Activated CD8-positive, alpha-beta memory T cell treated with anti-CD3 and anti-CD28 coated beads, Interleukin-2, amount 50 U/mL, for 24 hours (primary cell): ENCODE data around the gene ESYT2.
"Not testable (repeated sequence)": the region's sequence is repeated elsewhere in the genome, so short reads cannot be mapped to it uniquely, and the experiment has no call there.

ENCODE experiments used
- DNase-seq: peaks from one replicate; pipeline ENCODE4 v3.0.0-alpha.2; 2020; ENCODE audit errors: extremely low read depth

Gene ESYT2

GRCh38 chr7:158829342-158830210, at the start of gene ESYT2:
TSS of gene ESYT2 (minus strand) at chr7:158829509. CDS start at chr7:158829418, 91 bp downstream.
- DNase-seq: peak; percentile 95

DNA sequence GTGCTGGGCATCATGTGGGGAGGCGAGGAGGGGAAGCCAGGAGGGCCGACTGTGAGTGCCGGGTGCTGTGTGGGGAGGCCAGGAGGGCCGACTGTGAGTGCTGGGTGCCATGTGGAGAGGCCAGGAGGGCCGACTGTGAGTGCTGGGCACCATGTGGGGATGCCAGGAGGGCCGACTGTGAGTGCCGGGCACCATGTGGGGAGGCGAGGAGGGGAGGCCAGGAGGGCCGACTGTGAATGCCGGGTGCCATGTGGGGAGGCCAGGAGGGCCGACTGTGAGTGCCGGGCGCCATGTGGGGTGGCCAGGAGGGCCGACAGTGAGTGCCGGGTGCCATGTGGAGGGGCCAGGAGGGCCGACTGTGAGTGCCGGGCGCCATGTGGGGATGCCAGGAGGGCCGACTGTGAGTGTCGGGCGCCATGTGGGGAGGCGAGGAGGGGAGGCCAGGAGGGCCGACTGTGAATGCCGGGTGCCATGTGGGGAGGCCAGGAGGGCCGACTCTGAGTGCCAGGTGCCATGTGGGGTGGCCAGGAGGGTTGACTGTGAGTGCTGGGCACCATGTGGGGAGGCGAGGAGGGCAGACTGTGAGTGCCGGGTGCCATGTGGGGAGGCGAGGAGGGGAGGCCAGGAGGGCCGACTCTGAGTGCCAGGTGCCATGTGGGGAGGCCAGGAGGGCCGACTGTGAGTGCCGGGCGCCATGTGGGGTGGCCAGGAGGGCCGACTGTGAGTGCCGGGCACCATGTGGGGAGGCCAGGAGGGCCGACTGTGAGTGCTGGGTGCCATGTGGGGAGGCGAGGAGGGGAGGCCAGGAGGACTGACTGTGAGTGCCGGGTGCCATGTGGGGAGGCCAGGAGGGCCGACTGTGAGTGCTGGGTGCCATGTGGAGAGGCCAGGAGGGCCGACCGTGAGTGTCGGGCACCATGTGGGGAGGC, 49.1 kb upstream of the ESYT2 start:
- not testable (repeated sequence) for DNase-seq

- DNase-seq: no peak
These were observed 47.7 kb upstream of the ESYT2 start for GRCh38 chr7:158876984-158877383.

DNA sequence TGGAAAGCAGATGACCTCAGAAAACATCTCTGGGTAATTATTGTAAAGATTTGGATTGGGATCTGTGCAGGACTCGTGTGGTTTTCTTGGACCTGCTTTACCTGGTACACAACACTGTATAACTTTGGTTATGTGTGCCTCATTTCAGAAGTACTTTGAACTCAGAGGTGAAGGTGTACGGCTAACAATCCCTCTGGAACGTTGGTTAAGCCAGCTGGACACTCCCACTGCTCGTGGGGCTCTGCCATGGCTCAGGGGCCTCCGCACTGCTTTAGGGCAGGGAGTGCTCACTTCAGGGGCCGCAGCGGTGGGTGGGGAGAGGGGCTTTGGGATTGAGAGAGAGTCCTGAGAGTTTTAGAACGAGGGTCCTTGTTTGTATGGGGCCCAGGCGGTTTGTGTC, 40.6 kb upstream of the ESYT2 start:
- DNase-seq: no peak

- no peak for DNase-seq
These were observed 39.6 kb upstream of the ESYT2 start for GRCh38 chr7:158868764-158869410.

DNA sequence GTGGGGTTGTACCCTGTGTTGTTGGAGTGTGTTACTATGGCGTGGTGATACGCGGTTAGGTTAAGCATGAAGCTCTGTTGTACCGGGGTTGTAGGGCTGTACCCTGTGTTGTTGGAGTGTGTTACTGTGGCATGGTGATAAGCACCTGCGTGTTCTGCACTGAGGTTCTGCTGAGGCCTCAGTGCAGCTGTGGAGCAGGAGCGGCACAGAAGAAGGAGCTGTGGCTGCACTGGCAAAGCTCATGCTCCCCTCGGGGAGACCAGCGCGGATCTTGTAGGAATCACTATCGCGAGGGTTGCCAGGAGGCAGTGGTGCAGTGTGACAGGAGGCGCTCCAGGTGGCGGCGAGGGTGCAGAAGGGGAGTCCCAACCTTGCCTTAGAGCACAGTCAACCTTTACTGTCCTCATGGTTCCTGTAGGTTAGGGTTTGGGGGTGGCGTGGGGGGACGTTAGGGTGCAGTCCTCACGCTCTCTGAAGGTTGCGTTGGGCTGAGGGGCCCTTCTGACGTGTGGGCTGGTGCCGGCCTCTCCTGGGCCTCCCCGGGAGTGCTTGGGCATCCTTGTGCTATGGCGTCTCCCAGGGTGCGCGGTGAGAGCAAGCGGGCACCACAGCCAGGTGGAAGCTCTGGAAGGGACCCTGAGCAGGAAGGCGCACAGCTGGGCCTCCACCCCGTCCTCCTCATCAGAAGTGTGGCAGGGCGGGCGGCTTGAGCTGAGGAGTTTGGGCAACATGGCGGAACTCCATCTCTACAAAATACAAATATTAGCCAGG, 38.1 kb upstream of the ESYT2 start:
- no peak for DNase-seq

DNA sequence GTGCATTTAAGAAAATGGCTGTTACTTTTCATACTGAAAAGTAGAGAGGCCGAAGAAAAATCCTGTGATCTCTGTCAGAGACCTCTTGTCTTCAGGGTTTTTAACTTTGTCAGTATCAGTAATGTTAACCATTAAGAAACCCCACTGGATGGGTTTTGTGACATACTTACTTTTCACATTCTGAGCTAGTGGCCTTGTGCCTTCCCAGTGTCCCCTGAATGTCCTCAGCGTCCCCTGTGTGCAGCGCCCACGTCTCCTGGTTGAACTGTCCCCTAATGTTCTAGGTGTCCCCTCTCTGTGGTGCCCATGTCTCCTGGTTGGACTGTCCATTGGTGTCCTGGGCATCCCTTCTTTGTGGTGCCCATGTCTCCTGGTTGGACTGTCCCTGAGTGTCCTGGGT, 36.7 kb upstream of the ESYT2 start:
- no peak for DNase-seq

GRCh38 chr7:158865462-158865922, 36.2 kb upstream of the ESYT2 start:
- no peak for DNase-seq

- no peak for DNase-seq
These were observed 35.5 kb upstream of the ESYT2 start for GRCh38 chr7:158864833-158865232.

GRCh38 chr7:158864507-158864820, 35.2 kb upstream of the ESYT2 start:
- DNase-seq: no peak

DNA sequence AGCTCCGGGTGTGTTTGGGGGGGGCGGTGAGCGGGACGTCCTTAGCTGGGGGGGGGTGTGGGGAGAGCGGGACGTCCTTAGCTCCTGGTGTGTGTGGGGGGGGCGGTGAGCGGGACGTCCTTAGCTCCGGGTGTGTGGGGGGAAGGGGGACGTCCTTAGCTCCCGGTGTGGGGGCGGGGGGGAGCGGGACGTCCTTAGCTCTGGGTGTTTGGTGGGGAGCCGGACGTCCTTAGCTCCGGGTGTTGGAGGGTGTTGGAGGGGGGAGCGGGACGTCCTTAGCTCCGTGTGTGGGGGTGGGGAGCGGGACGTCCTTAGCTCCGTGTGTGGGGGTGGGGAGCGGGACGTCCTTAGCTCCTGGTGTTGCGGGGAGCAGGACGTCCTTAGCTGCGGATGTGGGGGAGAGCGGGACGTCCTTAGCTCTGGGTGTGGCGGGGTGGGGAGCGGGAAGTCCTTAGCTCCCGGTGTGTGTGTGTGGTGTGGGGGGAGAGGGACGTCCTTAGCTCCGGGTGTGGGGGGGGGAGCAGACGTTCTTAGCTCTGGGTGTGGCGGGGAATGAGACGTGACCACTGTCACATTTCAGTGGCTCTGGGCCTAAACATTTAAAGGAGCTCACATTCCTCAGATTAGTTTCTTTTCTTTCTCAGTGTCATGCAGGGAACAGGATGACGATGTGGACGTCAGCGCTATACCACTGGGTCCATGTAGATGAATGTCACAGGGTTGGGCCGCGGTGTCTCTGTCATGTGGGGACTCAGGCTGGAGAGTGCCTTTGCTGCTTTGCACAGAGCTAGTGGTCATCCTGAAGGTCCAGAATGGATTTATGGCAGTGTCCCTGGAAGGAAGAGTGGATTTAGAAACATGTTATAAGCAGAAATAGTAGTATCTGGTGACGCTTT, 34.5 kb upstream of the ESYT2 start:
- DNase-seq: no peak

GRCh38 chr7:158862985-158863610, 33.8 kb upstream of the ESYT2 start:
- DNase-seq: not testable (repeated sequence)

DNA sequence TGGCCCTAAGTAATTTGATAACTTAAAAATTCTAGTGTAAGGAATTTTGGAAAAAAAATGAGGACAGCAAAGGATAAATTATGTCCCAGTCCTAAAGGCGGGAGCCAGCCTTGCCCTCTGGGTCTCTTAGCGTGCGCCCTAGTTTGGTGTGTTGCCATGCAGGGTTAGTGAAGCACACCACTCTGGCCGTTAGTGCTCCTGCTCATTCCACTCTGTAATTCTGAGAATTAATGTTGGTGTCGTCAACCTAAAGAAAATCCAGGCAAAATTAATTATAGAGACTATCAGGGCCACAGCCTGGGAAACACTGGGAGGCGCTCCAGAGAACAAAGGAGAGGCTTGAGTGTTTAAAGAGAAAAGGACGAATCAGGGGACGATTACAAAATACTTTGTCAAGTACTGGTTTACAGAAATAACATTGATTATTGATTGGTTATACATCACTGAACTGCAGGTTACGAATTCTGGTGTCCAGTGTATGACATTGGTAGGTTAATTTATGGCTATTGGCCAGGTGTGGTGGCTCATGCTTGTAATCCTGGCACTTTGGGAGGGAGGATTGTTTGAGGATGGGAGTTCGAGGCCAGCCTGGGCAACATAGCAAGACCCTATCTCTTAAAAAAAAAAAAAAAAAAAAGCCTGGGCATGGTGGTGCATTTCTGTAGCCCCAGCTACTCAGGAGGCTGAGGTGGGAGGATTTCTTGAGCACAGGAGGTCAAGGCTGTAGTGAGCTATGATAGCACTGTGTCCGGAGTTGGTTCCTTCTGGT, 32.8 kb upstream of the ESYT2 start:
- DNase-seq: no peak

GRCh38 chr7:158861004-158861787, 31.9 kb upstream of the ESYT2 start:
- DNase-seq: no peak

DNA sequence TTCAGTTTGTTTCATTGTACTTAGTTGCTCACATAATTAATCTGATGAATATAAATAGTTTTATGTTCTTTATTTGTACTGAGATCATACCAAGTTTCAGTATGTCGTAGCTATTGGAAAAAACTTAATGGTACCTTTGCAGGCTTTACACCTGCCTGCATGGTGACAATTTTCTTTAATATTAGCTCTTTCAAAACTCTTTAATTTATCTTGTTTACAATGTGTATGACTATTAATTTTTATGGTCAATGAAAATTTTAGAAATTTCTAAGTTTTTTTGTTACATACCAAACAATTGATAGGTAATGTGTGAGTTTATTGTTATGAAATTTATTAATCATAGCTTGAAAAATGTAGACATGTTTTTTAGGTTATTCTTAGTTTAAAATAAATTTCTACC, 31.1 kb upstream of the ESYT2 start:
- DNase-seq: no peak

DNA sequence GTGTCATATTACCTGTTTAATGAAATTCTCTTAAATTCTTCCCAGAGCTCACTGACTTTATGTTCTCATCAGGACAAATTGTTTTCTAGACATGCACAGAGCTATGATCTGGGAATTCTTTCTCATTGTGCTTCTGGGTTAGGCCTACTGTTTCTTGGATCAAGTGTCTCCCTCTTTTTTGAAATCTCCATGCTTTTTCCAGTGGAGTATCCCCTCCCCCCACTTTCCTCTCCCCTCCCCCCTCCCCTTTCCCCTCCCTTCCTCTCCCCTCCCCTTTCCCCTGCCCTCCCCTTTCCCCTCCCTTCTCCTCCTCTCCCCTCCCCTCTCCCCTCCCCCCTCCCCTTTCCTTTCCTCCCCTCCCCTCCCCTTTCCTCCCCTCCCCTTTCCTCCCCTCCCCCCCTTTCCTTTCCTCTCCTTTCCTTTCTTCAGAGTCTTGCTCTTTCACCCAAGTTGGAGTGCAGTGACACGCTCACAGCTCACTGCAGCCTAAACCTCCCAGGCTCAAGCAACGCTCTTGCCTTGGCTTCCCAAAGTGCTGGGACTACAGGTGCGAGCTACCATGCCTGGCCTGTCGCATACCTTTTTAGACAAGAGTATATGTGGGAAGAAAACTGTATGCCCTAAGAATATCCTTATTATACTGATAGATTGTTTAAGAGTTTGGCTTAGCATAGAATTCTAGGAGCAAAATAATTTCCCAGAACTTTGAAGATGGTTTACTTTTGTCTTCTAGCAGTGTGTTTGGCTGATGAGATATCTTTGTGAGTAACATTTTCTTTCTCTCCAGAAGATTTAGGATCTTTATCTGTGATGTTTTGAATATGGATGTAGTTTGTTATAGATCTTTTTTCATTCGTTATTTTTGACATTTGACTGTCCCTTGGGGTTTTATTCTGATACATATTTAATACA, 29.5 kb upstream of the ESYT2 start:
- no peak for DNase-seq
